Measurements from ENCODE around the gene CREBBP.

DNA sequence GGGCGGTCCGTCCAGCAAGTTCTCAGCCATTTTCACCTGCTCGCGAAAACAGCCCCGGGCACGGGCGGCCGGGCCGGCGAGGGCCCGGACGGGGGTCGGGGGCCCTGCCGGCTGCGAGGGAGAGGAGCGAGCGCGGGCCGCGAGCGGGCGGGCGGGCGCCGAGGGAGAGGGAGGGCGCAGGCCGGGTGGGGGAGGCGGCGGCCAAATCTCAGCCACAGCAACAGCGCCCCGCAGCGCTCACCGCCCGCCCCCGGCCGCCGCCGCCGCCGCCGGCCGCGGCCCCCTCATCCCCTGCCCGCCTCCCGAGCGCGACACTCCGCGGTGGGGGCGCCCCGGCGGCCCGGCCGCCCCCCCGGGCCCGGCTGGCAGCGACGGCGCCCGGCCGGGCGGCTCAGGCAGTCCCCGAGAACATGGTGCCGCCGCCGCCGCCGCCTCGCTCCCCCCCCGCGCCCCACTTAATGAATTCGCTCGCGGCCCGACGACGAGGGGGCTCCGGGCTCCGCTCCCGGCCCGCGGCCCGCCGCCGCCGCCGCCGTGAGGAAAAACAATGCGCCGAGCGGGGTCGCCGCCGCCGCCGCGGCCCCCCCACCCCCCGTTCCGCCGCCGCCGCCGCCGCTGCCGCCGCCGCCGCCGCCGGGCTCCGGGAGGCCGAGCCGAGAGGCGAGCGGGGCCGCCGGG, 487 bp downstream of the CREBBP start:
- TF ChIP-seq POLR2A (IDR thresholded peaks at IDR 0.05; ENCODE audit: low read depth, low read length): no peak
- TF ChIP-seq TAF1 (IDR thresholded peaks at IDR 0.05; ENCODE audit: low read depth, low read length): no peak
- no peak for TF ChIP-seq POLR2AphosphoS5 (IDR thresholded peaks at IDR 0.05; ENCODE audit: low read depth, low read length)
- TF ChIP-seq SPI1 (IDR thresholded peaks at IDR 0.05; ENCODE audit: low read depth, low read length): no peak
- no peak for TF ChIP-seq PAX5 (IDR thresholded peaks at IDR 0.05; ENCODE audit: insufficient read depth, low read length, severe bottlenecking)
- TF ChIP-seq POU2F2 (IDR thresholded peaks at IDR 0.05; ENCODE audit: low read depth, low read length): no peak
